ENCODE measurements around the gene DNAH2.

The DNAH2 gene, protein sequence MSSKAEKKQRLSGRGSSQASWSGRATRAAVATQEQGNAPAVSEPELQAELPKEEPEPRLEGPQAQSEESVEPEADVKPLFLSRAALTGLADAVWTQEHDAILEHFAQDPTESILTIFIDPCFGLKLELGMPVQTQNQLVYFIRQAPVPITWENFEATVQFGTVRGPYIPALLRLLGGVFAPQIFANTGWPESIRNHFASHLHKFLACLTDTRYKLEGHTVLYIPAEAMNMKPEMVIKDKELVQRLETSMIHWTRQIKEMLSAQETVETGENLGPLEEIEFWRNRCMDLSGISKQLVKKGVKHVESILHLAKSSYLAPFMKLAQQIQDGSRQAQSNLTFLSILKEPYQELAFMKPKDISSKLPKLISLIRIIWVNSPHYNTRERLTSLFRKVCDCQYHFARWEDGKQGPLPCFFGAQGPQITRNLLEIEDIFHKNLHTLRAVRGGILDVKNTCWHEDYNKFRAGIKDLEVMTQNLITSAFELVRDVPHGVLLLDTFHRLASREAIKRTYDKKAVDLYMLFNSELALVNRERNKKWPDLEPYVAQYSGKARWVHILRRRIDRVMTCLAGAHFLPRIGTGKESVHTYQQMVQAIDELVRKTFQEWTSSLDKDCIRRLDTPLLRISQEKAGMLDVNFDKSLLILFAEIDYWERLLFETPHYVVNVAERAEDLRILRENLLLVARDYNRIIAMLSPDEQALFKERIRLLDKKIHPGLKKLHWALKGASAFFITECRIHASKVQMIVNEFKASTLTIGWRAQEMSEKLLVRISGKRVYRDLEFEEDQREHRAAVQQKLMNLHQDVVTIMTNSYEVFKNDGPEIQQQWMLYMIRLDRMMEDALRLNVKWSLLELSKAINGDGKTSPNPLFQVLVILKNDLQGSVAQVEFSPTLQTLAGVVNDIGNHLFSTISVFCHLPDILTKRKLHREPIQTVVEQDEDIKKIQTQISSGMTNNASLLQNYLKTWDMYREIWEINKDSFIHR (N-terminal part only)

DNA sequence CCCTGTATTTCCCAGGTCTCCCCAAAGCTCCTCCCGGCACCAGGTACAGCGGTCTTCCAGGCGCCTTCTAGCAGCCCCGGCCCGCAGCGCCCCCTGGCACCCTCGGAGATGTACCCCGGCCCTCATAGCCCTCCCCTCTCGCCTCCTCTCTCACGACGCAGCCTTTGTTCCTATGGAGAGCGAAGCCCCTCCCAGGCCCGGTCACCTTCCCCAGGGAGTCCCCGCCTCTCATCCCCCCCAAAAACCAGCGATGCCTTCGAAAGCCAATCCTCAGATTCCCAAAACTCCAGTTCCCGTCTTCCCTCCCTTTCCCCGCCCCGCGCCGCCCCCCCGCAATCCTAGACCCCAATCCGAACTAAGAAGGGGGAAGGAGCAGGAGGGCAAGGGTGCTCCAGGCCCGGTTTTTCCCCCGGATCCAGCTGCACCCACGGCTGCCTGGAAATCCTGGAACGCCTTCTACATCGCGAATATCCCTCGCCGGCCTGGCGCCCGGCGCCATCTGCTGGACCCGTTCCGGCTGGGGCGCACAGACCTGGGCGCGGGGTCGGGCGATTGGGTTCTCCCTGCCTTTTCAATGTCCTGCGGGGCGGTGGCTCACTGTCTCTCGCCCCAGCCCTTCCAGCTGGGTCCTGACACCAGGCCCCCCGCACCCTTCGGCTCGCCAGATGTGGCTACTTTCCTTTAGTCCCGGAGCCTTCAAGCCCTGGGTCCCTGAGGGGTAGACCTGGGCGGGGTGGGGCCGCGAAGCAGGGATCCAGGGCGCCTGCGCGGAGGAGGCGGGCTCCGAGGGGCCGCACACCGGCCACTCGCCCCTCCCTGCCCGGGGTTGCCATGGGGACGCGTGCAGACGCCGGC, at the start of gene DNAH2:
Gene DNAH2 (plus strand): TSS at position 844 of the 855 bp plus-strand sequence. CDS start 1,991 bp downstream, outside the sequence.
- peak; percentile 62 to 66 for DNase-seq

DNA sequence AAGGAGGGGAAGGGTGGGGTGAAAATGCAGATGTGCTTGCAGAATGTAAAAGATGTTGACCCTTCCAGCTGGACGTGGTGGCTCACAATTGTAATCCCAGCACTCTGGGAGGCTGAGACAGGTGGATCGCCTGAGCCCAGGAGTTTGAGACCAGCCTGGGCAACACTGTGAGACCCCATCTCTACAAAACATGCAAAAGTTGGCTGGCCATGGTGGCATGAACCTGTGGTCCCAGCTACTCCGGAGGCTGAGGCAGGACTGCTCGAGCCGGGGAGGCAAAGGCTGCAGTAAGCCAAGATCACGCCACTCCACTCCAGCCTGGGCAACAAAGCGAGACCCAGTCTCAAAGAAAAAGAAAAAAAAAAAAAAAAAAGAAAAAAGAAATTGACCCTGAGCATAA, 49.1 kb upstream of the DNAH2 start:
- DNase-seq = no peak

DNA sequence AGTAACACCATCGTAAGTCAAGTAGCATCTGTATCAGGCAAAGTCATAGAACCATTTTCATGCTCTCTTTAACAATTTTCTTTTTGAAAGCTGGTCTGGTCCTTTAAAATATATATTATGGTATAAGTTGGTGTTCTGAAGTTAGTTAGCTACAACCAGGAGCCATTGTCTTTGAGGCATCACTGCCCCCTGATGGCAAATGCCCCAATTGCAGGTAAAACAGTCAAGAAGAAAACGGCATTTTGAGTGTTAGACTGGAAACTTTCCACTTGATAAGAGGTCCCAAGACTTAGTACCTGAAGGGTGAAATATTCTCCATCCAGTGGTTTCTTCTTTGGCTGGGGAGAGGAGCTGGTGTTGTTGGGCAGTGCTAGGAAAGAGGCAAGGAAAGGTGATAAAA, 44.3 kb upstream of the DNAH2 start:
- DNase-seq = no peak

GRCh38 chr17:7674934-7675333, 42.6 kb upstream of the DNAH2 start:
- DNase-seq = no peak

DNA sequence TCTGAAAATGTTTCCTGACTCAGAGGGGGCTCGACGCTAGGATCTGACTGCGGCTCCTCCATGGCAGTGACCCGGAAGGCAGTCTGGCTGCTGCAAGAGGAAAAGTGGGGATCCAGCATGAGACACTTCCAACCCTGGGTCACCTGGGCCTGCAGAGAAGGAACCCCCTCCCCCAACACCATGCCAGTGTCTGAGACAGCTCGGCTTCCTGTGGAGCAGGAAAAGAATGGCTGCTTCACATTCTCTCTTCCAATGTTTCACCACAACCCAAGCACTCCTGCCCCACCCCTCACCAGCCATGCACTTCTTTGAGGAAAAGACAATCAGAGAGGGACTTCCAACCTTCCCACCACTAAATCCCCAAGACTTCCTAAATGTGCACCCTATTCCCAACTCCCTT, 41.0 kb upstream of the DNAH2 start:
- DNase-seq = no peak

DNA sequence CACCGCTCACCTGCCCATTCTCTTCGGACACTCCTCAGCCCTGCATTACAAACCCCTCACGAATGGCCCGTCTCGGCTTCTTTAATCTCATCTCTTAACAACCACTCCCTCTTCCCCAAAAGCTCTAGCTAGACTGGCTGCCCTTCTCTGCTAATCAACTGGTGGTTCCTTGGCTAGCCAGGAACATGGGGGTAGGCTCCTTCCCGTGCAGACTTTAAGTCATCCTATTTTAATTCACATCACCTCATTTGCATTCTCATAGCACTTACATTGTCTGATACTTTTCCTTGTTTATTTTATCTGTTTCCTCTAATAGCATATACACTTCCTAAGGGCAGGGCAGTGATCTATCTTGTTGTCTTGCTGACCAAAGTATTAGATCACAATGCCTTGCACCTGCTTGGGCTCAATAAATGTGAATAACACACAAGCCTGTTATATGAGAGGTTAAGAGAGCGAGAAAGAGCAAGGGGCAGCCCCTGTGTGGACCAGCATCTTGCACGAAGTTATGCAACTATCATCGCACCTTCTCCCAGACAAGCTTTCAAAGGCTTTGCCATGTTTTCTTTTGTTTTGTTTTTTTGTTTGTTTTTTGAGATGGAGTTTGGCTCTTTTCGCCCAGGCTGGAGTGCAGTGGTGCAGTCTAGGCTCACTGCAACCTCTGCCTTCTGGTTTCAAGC, 40.0 kb upstream of the DNAH2 start:
- no peak for DNase-seq

DNA sequence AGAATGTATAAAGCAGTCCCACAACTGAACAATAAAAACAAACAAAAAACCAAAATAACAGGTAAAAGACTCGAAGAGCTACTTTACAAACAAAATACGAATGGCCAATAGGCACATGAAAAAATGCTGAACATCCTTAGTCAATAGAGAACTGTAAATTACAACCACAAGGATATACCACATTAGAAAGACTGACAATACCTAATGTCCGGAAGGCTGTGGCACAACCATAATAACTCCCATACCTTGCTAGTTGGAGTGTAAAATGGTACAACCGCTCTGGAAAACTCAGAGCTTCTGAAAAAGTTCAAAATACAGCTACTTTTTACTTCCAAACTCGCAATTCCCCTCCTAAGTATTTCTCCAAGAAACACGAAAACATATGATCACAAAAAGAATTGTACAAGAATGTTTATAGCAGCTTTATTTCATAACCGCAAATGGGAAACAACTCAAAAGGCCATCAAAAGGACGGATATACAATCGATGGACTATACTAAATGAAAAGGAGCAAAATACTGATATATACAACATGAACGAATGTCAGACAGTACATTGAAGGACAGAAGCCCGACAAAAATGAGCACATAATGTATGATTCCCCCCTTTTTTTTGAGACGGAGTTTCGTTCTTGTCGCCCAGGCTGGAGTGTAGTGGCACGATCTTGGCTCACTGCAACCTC, 32.6 kb upstream of the DNAH2 start:
- DNase-seq = no peak

DNA sequence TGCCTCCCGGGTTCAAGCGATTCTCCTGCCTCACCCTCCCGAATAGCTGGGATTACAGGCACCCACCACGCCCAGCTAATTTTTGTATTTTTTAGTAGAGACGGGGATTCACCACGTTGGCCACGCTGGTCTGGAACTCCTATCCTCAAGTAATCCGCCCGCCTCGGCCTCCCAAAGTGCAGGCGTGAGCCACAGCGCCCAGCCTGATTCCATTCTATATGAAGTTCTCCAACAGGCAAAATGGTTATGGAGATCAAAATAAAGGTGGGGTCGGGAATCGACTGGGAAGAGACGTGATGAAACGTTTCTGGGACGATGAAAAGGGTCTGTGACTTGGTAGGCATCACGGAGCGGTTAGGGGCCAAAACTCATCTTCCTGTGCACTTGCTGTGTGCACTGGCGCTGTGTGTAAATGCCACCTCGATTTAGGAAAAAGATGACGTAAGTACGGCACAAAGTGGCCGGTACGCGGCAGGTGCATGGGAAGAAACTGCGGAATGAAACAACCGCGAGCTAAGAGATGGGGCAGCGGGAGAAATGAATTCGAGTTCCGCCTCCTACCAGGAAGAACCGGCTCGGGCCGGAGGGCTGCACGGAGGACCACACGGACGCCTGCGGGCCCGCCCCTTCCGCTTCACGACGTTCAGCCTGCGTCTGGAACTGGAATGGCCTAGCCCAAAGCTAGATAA, 31.9 kb upstream of the DNAH2 start:
- peak; percentile 85 to 98 for DNase-seq

GRCh38 chr17:7686222-7687071, 31.1 kb upstream of the DNAH2 start:
- DNase-seq = peak; percentile 85 to 97

DNA sequence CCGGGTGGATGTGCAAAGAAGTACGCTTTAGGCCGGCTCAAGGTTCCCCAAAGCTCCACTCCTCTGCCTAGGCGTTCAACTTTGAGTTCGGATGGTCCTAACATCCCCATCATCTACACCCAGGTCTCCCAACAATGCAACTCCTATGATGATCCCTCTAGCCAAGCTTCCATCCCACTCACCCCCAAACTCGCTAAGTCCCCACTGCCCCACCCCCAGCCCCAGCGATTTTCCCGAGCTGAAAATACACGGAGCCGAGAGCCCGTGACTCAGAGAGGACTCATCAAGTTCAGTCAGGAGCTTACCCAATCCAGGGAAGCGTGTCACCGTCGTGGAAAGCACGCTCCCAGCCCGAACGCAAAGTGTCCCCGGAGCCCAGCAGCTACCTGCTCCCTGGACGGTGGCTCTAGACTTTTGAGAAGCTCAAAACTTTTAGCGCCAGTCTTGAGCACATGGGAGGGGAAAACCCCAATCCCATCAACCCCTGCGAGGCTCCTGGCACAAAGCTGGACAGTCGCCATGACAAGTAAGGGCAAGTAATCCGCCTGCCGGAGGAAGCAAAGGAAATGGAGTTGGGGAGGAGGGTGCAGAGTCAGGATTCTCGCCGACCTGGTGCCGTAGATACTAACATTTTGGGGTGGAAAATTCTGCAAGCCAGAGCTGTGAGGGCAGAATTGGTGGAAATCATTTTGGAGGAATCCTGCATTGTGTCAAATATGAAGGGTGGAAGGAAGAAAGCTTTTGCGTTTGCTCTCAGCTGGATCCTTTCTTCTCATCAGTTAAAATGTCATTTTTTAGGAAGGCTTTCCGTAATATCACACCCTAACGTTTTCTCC, 30.3 kb upstream of the DNAH2 start, which contains the start of gene TP53:
Gene TP53 (minus strand): TSS at position 419 of the 836 bp plus-strand sequence. CDS start 10,896 bp downstream, outside the sequence.
- peak; percentile 87 to 93 for DNase-seq

DNA sequence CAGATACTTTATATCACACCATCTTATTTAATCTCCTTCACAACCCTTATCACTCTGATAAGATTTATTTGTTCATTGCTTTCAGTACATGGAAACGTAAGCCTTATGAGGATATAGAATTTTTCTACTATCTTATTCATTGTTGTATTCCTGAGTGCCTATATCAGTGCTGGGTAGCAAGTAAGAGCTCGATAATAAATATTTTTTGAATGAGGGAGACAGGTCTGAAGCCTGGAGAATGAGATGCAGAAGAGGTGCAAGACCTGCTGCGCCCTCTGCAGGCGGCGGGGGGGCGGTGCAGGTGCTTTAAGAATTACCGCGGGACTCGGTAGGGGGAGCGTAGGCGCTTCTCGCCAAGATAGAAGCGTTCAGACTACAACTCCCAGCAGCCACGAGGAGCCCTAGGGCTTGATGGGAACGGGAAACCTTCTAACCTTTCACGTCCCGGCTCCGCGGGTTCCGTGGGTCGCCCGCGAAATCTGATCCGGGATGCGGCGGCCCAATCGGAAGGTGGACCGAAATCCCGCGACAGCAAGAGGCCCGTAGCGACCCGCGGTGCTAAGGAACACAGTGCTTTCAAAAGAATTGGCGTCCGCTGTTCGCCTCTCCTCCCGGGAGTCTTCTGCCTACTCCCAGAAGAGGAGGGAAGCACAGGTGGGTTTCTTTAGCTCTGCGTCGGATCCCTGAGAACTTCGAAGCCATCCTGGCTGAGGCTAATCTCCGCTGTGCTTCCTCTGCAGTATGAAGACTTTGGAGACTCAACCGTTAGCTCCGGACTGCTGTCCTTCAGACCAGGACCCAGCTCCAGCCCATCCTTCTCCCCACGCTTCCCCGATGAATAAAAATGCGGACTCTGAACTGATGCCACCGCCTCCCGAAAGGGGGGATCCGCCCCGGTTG, 29.4 kb upstream of the DNAH2 start, which contains the start of gene WRAP53:
Gene WRAP53 (plus strand): TSS at position 570 of the 900 bp plus-strand sequence. CDS start 172 bp downstream, at position 742.
- peak; percentile 96 to 98 for DNase-seq

DNA sequence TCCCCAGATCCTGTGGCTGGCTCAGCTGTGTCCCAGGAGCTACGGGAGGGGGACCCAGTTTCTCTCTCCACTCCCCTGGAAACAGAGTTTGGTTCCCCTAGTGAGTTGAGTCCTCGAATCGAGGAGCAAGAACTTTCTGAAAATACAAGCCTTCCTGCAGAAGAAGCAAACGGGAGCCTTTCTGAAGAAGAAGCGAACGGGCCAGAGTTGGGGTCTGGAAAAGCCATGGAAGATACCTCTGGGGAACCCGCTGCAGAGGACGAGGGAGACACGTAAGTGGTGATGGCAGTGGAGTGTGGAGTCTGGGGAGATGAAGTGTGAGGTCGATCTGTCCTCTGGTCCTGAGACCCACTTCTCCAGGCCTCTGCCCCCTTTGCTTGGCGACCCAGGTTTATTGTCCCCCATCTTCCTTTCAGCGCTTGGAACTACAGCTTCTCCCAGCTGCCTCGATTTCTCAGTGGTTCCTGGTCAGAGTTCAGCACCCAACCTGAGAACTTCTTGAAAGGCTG, 28.7 kb upstream of the DNAH2 start:
- no peak for DNase-seq

GRCh38 chr17:7695586-7695985, 22.0 kb upstream of the DNAH2 start:
- DNase-seq = no peak

- no peak for DNase-seq
These were observed 19.5 kb upstream of the DNAH2 start for GRCh38 chr17:7697828-7698588.

GRCh38 chr17:7700510-7700909, 17.0 kb upstream of the DNAH2 start:
- DNase-seq = no peak

DNA sequence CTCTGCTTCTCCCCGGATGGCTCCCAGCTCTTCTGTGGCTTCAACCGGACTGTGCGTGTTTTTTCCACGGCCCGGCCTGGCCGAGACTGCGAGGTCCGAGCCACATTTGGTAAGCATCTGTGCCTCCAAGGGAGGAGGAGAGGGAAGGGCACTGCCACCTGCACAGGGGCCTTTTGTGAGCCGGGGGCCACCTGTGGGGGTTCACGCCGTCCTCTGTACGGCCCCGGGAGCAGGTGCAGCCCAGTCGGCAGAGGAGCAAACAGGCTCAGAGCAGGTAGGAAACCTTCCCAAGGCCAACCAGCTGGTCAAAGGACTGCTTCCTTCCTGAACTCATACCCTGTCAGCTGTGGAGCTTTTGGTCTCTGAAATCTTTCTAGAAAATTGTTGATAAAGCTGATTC, 15.9 kb upstream of the DNAH2 start:
- no peak for DNase-seq
